ENCODE results near the gene FGFBP1. TPM values are rescaled to one million over a fixed set of nuclear protein-coding genes. Genes with fewer than 3 reads are reported as not detected.

Gene FGFBP1
- total RNA-seq, 1 experiment from 2014 or later = not detected

DNA sequence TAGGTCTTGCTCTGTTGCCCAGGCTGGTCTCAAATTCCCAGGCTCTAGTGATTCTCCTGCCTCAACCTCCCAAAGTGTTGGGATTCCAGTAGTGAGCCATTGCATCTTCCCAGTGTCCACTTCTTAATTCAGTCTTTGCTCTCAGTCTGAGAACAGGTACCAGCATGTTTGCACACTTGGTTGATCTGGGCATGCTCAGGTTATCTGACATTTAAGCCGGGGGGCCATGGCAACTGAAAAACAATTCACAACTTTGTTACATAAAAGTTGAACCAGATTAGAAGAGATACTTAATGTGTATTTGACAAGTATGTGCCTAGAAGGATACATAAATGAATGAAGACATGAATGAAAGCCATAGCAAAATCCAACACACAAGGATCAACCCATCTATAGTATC is 39.0 kb downstream of the FGFBP1 start:
- Histone ChIP-seq H3K4me3 (no peak overlapping the region), H3K27me3 (no peaks in the 10 kb centered on the region), H3K9me3 (no peaks in the 10 kb centered on the region), H3K36me3 (no peaks in the 10 kb centered on the region)
- DNase-seq = no peak

GRCh38 chr4:15898902-15899301 is 39.6 kb downstream of the FGFBP1 start:
- Histone ChIP-seq H3K36me3 (no peaks in the 10 kb centered on the region), H3K27me3 (no peaks in the 10 kb centered on the region), H3K4me3 (no peak overlapping the region), H3K9me3 (no peaks in the 10 kb centered on the region)
- DNase-seq = peak; percentile 49

- H3K4me3 ChIP-seq = no peak overlapping the region
- no peak for DNase-seq
- no peaks in the 10 kb centered on the region for H3K27me3 ChIP-seq
Measured at GRCh38 chr4:15897577-15897976, 41.0 kb downstream of the FGFBP1 start.

GRCh38 chr4:15894921-15895916 is 43.3 kb downstream of the FGFBP1 start:
- H3K27me3 ChIP-seq = no peaks in the 10 kb centered on the region
- H3K36me3 ChIP-seq = no peaks in the 10 kb centered on the region
- DNase-seq = no peak
- H3K9me3 ChIP-seq = no peaks in the 10 kb centered on the region
- no peak overlapping the region for H3K4me3 ChIP-seq

More at GRCh38 chr4:15897577-15897976, 41.0 kb downstream of the FGFBP1 start:
- H3K36me3 ChIP-seq = no peaks in the 10 kb centered on the region
- no peaks in the 10 kb centered on the region for H3K9me3 ChIP-seq

- no peak overlapping the region for H3K4me3 ChIP-seq
- no peak for DNase-seq
- no peaks in the 10 kb centered on the region for H3K36me3 ChIP-seq
- no peaks in the 10 kb centered on the region for H3K27me3 ChIP-seq
- H3K9me3 ChIP-seq = no peaks in the 10 kb centered on the region
Measured at GRCh38 chr4:15894393-15894792, 44.1 kb downstream of the FGFBP1 start.

- no peaks in the 10 kb centered on the region for H3K36me3 ChIP-seq
- DNase-seq = peak; percentile 71
- no peaks in the 10 kb centered on the region for H3K27me3 ChIP-seq
- H3K4me3 ChIP-seq = no peak overlapping the region
- H3K9me3 ChIP-seq = no peaks in the 10 kb centered on the region
Measured at GRCh38 chr4:15893962-15894361, 44.6 kb downstream of the FGFBP1 start.

GRCh38 chr4:15891312-15891711 is 47.2 kb downstream of the FGFBP1 start:
- no peak for DNase-seq
- no peak overlapping the region for H3K4me3 ChIP-seq
- no peaks in the 10 kb centered on the region for H3K9me3 ChIP-seq

DNA sequence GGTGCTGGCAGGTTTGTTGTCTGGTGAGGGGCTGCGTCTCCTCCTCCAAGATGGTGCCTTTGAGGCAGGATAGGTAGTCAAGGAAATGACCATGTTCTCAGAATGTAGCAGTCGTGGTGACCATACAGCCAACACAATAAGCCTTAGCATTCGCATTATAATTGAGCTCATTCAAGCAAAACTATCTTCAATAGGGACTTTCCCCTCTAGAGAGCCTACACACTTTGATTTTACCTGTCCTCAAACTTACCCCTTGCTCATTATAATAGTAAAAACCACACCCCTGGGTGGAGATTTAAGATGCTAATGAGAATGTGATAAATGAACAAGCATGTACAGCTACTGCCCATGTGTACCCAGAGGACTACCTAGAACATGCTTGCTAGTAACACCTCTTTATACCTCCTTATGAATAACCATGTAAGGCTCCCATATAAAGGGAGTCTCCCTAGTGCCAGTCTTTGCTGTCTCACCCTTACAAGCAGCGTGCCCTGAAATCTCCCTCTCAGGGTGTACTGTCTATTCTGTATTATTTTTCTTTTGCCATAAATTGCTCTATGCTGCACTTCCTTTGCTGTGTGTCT is 48.2 kb downstream of the FGFBP1 start:
- Histone ChIP-seq H3K9me3 (no peaks in the 10 kb centered on the region), H3K36me3 (no peaks in the 10 kb centered on the region), H3K4me3 (no peak overlapping the region), H3K27me3 (no peaks in the 10 kb centered on the region)
- DNase-seq = no peak

More at GRCh38 chr4:15891312-15891711, 47.2 kb downstream of the FGFBP1 start:
- H3K36me3 ChIP-seq = no peaks in the 10 kb centered on the region
- H3K27me3 ChIP-seq = no peaks in the 10 kb centered on the region

GRCh38 chr4:15888515-15888914 is 50.0 kb downstream of the FGFBP1 start:
- no peaks in the 10 kb centered on the region for H3K9me3 ChIP-seq
- no peaks in the 10 kb centered on the region for H3K27me3 ChIP-seq
- DNase-seq = no peak
- H3K4me3 ChIP-seq = no peak overlapping the region
- no peaks in the 10 kb centered on the region for H3K36me3 ChIP-seq

Other genes with a start within 250 kb of the FGFBP1 start
- 2.0 and 3.3 TPM in 2 replicates for gene BST1, start 235.7 kb downstream of the FGFBP1 start, total RNA-seq (2014; rRNA removed; shearing (Covaris generic); ENCODE audit: low replicate concordance)
- not detected in 2 replicates for gene CD38, start 160.4 kb downstream of the FGFBP1 start, total RNA-seq (2014; rRNA removed; shearing (Covaris generic); ENCODE audit: low replicate concordance)
- gene FGFBP2, start 24.4 kb upstream of the FGFBP1 start, total RNA-seq (2014; rRNA removed; shearing (Covaris generic); ENCODE audit: low replicate concordance) = not detected in 2 replicates
- not detected in 2 replicates for gene PROM1, start 145.3 kb upstream of the FGFBP1 start, total RNA-seq (2014; rRNA removed; shearing (Covaris generic); ENCODE audit: low replicate concordance)